Epithelial cell of proximal tubule (primary cell): ENCODE data around the gene KRTAP10-11. TPM values are rescaled to one million over a fixed set of nuclear protein-coding genes. Genes with fewer than 3 reads are reported as not detected.
"Not testable (repeated sequence)": the region's sequence is repeated elsewhere in the genome, so short reads cannot be mapped to it uniquely, and the experiment has no call there.

Source experiments
- DNase-seq: peaks from one replicate; pipeline ENCODE4 v3.0.0-alpha.2; 2011; ENCODE audit warnings: low read depth
- H3K4me3 ChIP-seq: 2 replicates; pipeline ENCODE4 v1.5.1; 2011; ENCODE audit warnings: low read depth, mild to moderate bottlenecking, low read length
- CTCF ChIP-seq: conservative IDR thresholded peaks from 2 replicates; pipeline ENCODE4 v1.5.1; 2012; ENCODE audit warnings: low read depth, mild to moderate bottlenecking, low read length
- total RNA-seq: library from RNA; depleted of rRNA; stranded (reverse); fragments of >200 nt; gene quantifications from 2 replicates; pipeline ENCODE4 v1.2.3, GENCODE V29; 2015

Gene KRTAP10-11
- total RNA-seq, result not detected in 2 replicates

GRCh38 chr21:44646366-44647221, at the start of gene KRTAP10-11:
TSS of gene KRTAP10-11 (plus strand) at chr21:44646414. CDS start at chr21:44646459, 45 bp downstream.
- H3K4me3 ChIP-seq, DNase-seq: not testable (repeated sequence)

- H3K4me3 ChIP-seq, result no peak overlapping the region
- no peak for TF ChIP-seq CTCF
- no peak for DNase-seq
These were observed 48.2 kb upstream of the KRTAP10-11 start for GRCh38 chr21:44598061-44598460.

- TF ChIP-seq CTCF, result no peak
- no peak for DNase-seq
- H3K4me3 ChIP-seq, result no peak overlapping the region
These were observed 46.8 kb upstream of the KRTAP10-11 start for GRCh38 chr21:44599264-44600029.

GRCh38 chr21:44600118-44600978, 45.9 kb upstream of the KRTAP10-11 start, which contains the start of gene KRTAP10-7:
TSS of gene KRTAP10-7 (plus strand) at chr21:44600597. CDS start at chr21:44600622, 25 bp downstream.
- H3K4me3 ChIP-seq, DNase-seq: not testable (repeated sequence)

- H3K4me3 ChIP-seq, DNase-seq: not testable (repeated sequence)
These were observed 45.1 kb upstream of the KRTAP10-11 start for GRCh38 chr21:44601091-44601490.

GRCh38 chr21:44601596-44602462, 44.4 kb upstream of the KRTAP10-11 start:
- DNase-seq, result no peak
- no peak for TF ChIP-seq CTCF
- H3K4me3 ChIP-seq, result no peak overlapping the region

- no peak for TF ChIP-seq CTCF
- H3K4me3 ChIP-seq, result no peak overlapping the region
- DNase-seq, result no peak
These were observed 43.8 kb upstream of the KRTAP10-11 start for GRCh38 chr21:44602463-44602850.
